ENCODE measurements around the gene SNX25. TPM values are rescaled to one million over a fixed set of nuclear protein-coding genes. Genes with fewer than 3 reads are reported as not detected.

Gene SNX25
- total RNA-seq, 1 experiment from 2014 or later = 3.5 TPM

- ChIA-PET POLR2A (ENCODE audit: low non-redundant PET) (no interaction called here), CTCF (no interaction called here)
Measured at GRCh38 chr4:185405296-185405999, 196.1 kb downstream of the SNX25 start.

DNA sequence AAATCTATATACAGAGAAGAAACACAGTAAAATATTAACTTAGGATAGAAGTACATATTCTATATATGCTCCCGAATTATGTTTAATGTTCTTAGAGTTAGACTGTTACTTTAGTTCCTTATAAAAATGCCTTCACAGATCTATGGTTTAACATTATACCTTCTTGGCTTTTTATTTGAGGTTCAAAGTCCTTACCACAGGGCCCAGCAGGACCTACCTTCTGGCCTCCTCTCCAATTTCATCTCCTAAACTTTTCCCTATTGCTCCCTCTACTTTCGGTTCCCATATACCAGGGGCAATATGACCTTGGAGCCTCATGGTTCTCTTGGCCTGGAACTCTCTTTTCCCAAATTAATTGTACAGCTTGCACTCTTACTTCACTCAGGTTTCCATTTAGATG is 199.0 kb downstream of the SNX25 start:
- no peak overlapping the region for H3K4me3 ChIP-seq (ENCODE audit: low read depth, low read length, poor library complexity, severe bottlenecking)
- H3K27ac ChIP-seq (ENCODE audit: low read depth, low read length, poor library complexity, severe bottlenecking) = no peak overlapping the region
- CTCF ChIA-PET = no interaction called here
- POLR2A ChIA-PET (ENCODE audit: low non-redundant PET) = no interaction called here
- no peaks in the 10 kb centered on the region for H3K9me3 ChIP-seq (ENCODE audit: low read depth, low read length, poor library complexity, severe bottlenecking)
- intact Hi-C loops (cut with micrococcal nuclease; ENCODE audit: unreplicated experiment) = no loop called here
- no peak for DNase-seq (ENCODE audit: low spot score)
- H3K36me3 ChIP-seq (ENCODE audit: insufficient read depth, low read length, poor library complexity, severe bottlenecking) = peaks cover 7% of the 10 kb centered on the region
- TF ChIP-seq CTCF (conservative IDR thresholded peaks at IDR 0.05; ENCODE audit: low read depth, low read length) (no peak), EZH2 (IDR thresholded peaks at IDR 0.05; ENCODE audit: borderline replicate concordance, low read depth, low read length, poor library complexity, severe bottlenecking) (no peak)
- no peaks in the 10 kb centered on the region for H3K27me3 ChIP-seq (replicated peaks; ENCODE audit: insufficient read depth, low read depth, low read length, poor library complexity)
- no peaks in the 10 kb centered on the region for H3K4me1 ChIP-seq (ENCODE audit: insufficient read depth, low read length, poor library complexity, severe bottlenecking)
- no TSS peak for BruUV-seq (replicated peaks)

More at GRCh38 chr4:185405296-185405999, 196.1 kb downstream of the SNX25 start:
- Histone ChIP-seq H3K36me3 (ENCODE audit: insufficient read depth, low read length, poor library complexity, severe bottlenecking) (peaks cover 13% of the 10 kb centered on the region), H3K9me3 (ENCODE audit: low read depth, low read length, poor library complexity, severe bottlenecking) (no peaks in the 10 kb centered on the region), H3K4me3 (ENCODE audit: low read depth, low read length, poor library complexity, severe bottlenecking) (no peak overlapping the region), H3K4me1 (ENCODE audit: insufficient read depth, low read length, poor library complexity, severe bottlenecking) (no peaks in the 10 kb centered on the region), H3K27ac (ENCODE audit: low read depth, low read length, poor library complexity, severe bottlenecking) (no peak overlapping the region), H3K27me3 (replicated peaks; ENCODE audit: insufficient read depth, low read depth, low read length, poor library complexity) (no peaks in the 10 kb centered on the region)
- intact Hi-C loops (cut with micrococcal nuclease; ENCODE audit: unreplicated experiment) = no loop called here
- no peak for TF ChIP-seq CTCF (conservative IDR thresholded peaks at IDR 0.05; ENCODE audit: low read depth, low read length)
- no peak for TF ChIP-seq EZH2 (IDR thresholded peaks at IDR 0.05; ENCODE audit: borderline replicate concordance, low read depth, low read length, poor library complexity, severe bottlenecking)
- no peak for DNase-seq (ENCODE audit: low spot score)
- BruUV-seq (replicated peaks) = no TSS peak

DNA sequence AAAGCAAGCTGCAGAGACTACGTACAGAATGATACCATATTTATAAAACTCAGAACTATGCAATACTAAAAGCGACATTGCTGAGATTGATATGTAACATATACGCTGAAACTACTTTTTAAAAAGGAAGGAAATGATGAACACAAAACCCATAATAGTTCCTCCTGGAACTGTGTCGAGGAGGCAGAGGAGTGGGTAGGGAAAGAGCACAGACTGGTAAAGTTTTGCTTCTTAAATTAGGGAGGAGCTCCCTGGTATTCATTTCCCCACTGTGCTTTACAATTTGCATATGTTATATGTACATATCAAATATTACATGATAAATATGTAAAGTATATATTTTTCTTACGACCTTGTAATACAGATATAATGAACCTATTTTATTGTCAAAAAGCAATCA is 202.5 kb downstream of the SNX25 start:
- ChIA-PET CTCF (no interaction called here), POLR2A (ENCODE audit: low non-redundant PET) (no interaction called here)
- H3K27me3 ChIP-seq (replicated peaks; ENCODE audit: insufficient read depth, low read depth, low read length, poor library complexity) = no peaks in the 10 kb centered on the region
- H3K4me1 ChIP-seq (ENCODE audit: insufficient read depth, low read length, poor library complexity, severe bottlenecking) = no peaks in the 10 kb centered on the region
- no TSS peak for BruUV-seq (replicated peaks)
- H3K9me3 ChIP-seq (ENCODE audit: low read depth, low read length, poor library complexity, severe bottlenecking) = no peaks in the 10 kb centered on the region
- H3K4me3 ChIP-seq (ENCODE audit: low read depth, low read length, poor library complexity, severe bottlenecking) = no peak overlapping the region
- no peak overlapping the region for H3K27ac ChIP-seq (ENCODE audit: low read depth, low read length, poor library complexity, severe bottlenecking)
- peaks cover 14% of the 10 kb centered on the region for H3K36me3 ChIP-seq (ENCODE audit: insufficient read depth, low read length, poor library complexity, severe bottlenecking)
- no peak for DNase-seq (ENCODE audit: low spot score)
- intact Hi-C loops (cut with micrococcal nuclease; ENCODE audit: unreplicated experiment) = no loop called here
- TF ChIP-seq CTCF (conservative IDR thresholded peaks at IDR 0.05; ENCODE audit: low read depth, low read length) (no peak), EZH2 (IDR thresholded peaks at IDR 0.05; ENCODE audit: borderline replicate concordance, low read depth, low read length, poor library complexity, severe bottlenecking) (no peak)

All from A673 (cell line).